Uterus (tissue), 4 donors: ENCODE measurements around the gene CYCS. TPM values are rescaled to one million over a fixed set of nuclear protein-coding genes. Genes with fewer than 3 reads are reported as not detected.

Experiments used
- DNase-seq, 2 donors: peaks; one replicate each; pipeline ENCODE4 v3.0.0-alpha.2; 2019 to 2020
- H3K27ac ChIP-seq, 2 donors: fragments of 200-600 bp; sonication (generic); 1 replicate in 1 of 2; 2 replicates in 1 of 2; pipeline ENCODE4 v1.5.1; 2016 to 2018
- H3K27me3 ChIP-seq, 2 donors: fragments of 200-600 bp; sonication (generic); one replicate each; pipeline ENCODE4 v1.5.1; 2018 to 2019; ENCODE audit warnings: control low read depth in 1 of 2
- H3K36me3 ChIP-seq, 2 donors: fragments of 200-600 bp; sonication (generic); one replicate each; pipeline ENCODE4 v1.5.1; 2019; ENCODE audit warnings: control low read depth in 1 of 2
- H3K4me1 ChIP-seq, 2 donors: fragments of 200-600 bp; sonication (generic); one replicate each; pipeline ENCODE4 v1.5.1; 2018 to 2019; ENCODE audit warnings: control low read depth in 1 of 2
- H3K4me3 ChIP-seq, 2 donors: fragments of 200-600 bp; sonication (generic); 1 replicate in 1 of 2; 2 replicates in 1 of 2; pipeline ENCODE4 v1.5.1; 2018 to 2019; ENCODE audit warnings: mild to moderate bottlenecking in 1 of 2
- H3K9me3 ChIP-seq, 2 donors: fragments of 200-600 bp; sonication (generic); one replicate each; pipeline ENCODE4 v1.5.1; 2019; ENCODE audit warnings: control low read depth in 1 of 2
- POLR2A ChIP-seq, 2 donors: fragments of 450-650 bp; IDR thresholded peaks; one replicate each; pipeline ENCODE4 v1.6.1; 2016; ENCODE audit warnings: antibody characterized with exemption in 2 of 2, mild to moderate bottlenecking in 1 of 2, moderate library complexity in 1 of 2
- intact Hi-C: fragments of 100-400 bp; cut with DNase I; formaldehyde crosslinking; loops from one replicate; pipeline ENCODE4 v1.15.1; 2023; ENCODE audit warnings: low total_unique reads
- total RNA-seq, 4 donors: library from RNA; depleted of rRNA in 3 of 4; stranded (reverse); fragments of >200 nt in 3 of 4; gene quantifications; one replicate each; pipeline versions ENCODE4 v1.1.0 to v1.2.4, GENCODE V29; 2014 to 2023
- TF ChIP-seq, protein P1 (sequence below), 4 experiments: fragments of 200-600 bp in 2 of 4; fragments of 450-650 bp in 2 of 4; sonication (generic) in 2 of 4; IDR thresholded peaks; one replicate each; pipeline ENCODE4 v1.5.1; 2016 to 2019; ENCODE audit warnings: antibody characterized with exemption in 4 of 4, mild to moderate bottlenecking in 2 of 4, moderate library complexity in 1 of 4
- donor health status: DM: yes; HTN: yes; CAD: no.

CYCS gene
- 10 to 100 TPM; 15.4 to 56.6 (median 29.1) TPM for total RNA-seq

DNA sequence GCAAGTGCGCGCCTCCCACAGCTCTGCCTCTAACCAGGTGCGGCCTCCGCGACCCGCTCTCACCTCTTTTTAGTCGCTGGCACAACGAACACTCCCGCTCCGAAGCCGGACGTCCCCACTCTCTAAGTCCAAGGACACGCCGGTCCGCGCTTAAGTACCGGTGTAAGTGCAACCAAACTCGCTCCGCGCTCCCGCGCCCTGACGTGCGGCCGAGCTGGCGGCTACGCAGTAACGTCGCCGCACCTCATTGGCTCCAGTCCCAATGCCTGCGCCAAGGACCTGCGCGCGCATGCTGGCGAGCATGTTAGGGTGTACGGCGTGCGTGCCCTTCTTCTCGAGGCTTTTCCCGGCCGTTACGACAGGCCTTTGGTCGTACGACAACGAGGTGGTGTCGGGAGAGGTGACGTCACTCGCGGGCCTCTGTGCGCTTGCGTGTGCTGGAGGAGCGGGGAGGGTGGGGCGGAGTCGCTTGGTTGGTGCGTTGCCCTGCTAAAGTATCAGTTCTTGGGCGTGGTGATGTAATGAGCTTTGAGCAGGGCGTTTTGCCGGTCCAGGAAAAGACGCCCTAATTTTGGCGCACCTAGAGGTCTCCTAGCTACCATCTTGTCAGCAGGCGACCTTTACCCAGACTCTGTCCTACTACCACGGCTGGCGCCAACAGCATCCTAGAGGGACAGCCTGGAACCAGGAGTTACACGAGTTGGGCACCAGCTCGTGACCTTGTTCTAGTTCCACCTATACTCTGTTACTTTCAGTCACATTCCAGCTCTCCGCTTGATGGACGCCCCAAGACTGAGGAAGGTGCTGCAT is at the start of gene CYCS:
TSS of gene CYCS (minus strand) at position 124 of the 810 bp plus-strand sequence. CDS start 1,141 bp downstream, outside the sequence.
- H3K36me3 ChIP-seq: no peaks in the 10 kb centered on the region
- TF ChIP-seq POLR2A (IDR thresholded peaks at IDR 0.05): peak; percentile 97 to 99
- TF ChIP-seq, protein P1, sequence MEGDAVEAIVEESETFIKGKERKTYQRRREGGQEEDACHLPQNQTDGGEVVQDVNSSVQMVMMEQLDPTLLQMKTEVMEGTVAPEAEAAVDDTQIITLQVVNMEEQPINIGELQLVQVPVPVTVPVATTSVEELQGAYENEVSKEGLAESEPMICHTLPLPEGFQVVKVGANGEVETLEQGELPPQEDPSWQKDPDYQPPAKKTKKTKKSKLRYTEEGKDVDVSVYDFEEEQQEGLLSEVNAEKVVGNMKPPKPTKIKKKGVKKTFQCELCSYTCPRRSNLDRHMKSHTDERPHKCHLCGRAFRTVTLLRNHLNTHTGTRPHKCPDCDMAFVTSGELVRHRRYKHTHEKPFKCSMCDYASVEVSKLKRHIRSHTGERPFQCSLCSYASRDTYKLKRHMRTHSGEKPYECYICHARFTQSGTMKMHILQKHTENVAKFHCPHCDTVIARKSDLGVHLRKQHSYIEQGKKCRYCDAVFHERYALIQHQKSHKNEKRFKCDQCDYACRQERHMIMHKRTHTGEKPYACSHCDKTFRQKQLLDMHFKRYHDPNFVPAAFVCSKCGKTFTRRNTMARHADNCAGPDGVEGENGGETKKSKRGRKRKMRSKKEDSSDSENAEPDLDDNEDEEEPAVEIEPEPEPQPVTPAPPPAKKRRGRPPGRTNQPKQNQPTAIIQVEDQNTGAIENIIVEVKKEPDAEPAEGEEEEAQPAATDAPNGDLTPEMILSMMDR (IDR thresholded peaks at IDR 0.05): peak in 1 of 4 experiments; percentile 26
- peaks cover 0 to 4% of the 10 kb centered on the region in 2 donors for H3K4me1 ChIP-seq
- intact Hi-C loops: no loop called here
- no peaks in the 10 kb centered on the region for H3K9me3 ChIP-seq
- no peaks in the 10 kb centered on the region for H3K27me3 ChIP-seq
- peak; percentile 100 for DNase-seq
- H3K4me3 ChIP-seq: peak within 1 kb of the TSS; percentile 100
- peak within 1 kb of the TSS; percentile 97 to 100 for H3K27ac ChIP-seq

DNA sequence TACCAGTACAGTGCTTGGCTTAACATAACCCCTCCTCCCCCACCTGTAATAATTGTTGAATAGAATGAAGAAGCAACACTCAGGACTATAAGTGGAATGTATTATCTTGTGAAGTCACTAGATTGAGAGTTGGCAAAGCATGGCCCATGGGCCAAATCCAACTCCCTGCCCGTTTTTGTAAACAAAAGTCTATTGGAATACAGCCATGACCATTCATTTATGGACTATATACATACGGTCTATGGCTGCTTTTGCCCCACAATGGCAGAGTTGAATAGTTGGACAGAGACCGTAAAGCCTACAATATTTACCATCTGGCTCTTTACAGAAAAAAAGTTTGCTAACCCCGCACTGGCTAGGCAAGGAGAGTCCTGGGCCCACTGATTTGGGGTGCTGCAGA is 48.1 kb upstream of the CYCS start:
- Histone ChIP-seq H3K27me3 (no peaks in the 10 kb centered on the region), H3K27ac (no peak overlapping the region), H3K4me3 (no peak overlapping the region), H3K4me1 (no peaks in the 10 kb centered on the region), H3K36me3 (no peaks in the 10 kb centered on the region), H3K9me3 (no peaks in the 10 kb centered on the region)
- DNase-seq: no peak
- TF ChIP-seq POLR2A (IDR thresholded peaks at IDR 0.05): no peak
- TF ChIP-seq, protein P1 (IDR thresholded peaks at IDR 0.05): no peak
- intact Hi-C loops: no loop called here

DNA sequence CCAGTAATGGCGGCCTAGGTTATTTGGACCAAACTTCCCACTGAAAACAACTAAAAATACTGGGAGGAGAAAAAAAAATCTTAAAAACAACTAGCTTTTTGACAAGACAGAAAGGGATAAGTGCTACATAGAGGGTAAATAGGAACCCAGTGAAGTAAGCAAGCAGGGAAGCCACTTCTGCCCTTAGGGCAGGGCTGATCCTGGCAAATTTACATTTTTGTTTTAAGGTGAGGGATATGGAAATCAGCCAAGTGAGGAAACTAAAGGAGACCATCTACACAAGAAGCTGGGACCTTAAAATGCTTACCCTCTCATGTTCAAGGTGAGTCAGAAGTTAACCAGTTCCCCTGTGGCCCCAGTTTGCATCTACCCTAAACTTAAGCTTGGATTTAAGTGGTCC is 46.5 kb upstream of the CYCS start:
- Histone ChIP-seq H3K4me1 (no peaks in the 10 kb centered on the region), H3K36me3 (no peaks in the 10 kb centered on the region), H3K27me3 (no peaks in the 10 kb centered on the region), H3K9me3 (no peaks in the 10 kb centered on the region), H3K27ac (no peak overlapping the region), H3K4me3 (no peak overlapping the region)
- TF ChIP-seq, protein P1 (IDR thresholded peaks at IDR 0.05): no peak
- TF ChIP-seq POLR2A (IDR thresholded peaks at IDR 0.05): no peak
- intact Hi-C loops: no loop called here
- DNase-seq: no peak

DNA sequence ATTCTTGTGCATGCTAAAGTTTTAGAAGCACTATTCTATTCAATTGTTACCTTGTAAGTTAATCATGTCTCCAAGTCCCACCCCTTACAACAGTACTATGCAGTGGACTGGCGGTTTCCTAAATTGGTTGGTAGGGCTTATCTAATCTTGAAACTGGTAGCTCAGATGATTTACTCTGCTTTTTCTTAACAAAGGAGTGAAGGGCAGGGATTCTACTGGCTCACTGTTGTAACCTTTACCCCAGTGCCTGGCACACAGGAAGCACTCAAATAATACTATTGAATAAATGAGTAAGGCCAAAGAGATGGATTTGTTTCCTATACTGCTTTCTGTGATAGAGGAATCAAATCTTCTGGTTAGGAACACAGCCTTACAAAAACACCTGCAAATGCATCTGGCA is 46.0 kb upstream of the CYCS start:
- intact Hi-C loops: no loop called here
- DNase-seq: no peak

DNA sequence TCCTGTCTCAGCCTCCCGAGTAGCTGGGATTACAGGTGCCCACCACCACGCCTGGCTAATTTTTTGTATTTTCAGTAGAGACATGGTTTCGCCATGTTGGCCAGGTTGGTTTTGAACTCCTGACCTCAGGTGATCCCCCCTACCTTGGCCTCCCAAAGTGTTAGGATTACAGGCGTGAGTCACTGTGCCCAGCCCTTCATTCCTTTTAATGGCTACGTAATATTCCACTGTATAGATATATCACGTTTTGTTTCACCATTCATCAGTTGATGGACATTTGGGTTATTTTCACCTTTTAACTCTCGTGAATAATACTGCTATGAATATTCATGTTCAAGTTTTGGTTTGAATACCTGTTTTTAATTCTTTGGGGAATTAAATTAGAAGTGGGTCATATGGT is 44.6 kb upstream of the CYCS start:
- no peak for DNase-seq
- Histone ChIP-seq H3K36me3 (no peaks in the 10 kb centered on the region), H3K27ac (no peak overlapping the region), H3K9me3 (no peaks in the 10 kb centered on the region), H3K4me3 (no peak overlapping the region), H3K4me1 (no peaks in the 10 kb centered on the region), H3K27me3 (no peaks in the 10 kb centered on the region)
- intact Hi-C loops: no loop called here
- no peak for TF ChIP-seq POLR2A (IDR thresholded peaks at IDR 0.05)
- TF ChIP-seq, protein P1 (IDR thresholded peaks at IDR 0.05): no peak

More for the DNA sequence above, 46.0 kb upstream of the CYCS start:
- H3K4me1 ChIP-seq: no peaks in the 10 kb centered on the region
- TF ChIP-seq, protein P1 (IDR thresholded peaks at IDR 0.05): no peak
- no peak for TF ChIP-seq POLR2A (IDR thresholded peaks at IDR 0.05)
- H3K4me3 ChIP-seq: no peak overlapping the region
- H3K9me3 ChIP-seq: no peaks in the 10 kb centered on the region
- no peak overlapping the region for H3K27ac ChIP-seq
- no peaks in the 10 kb centered on the region for H3K36me3 ChIP-seq
- no peaks in the 10 kb centered on the region for H3K27me3 ChIP-seq
